GM18873 (cell line): ENCODE results near the gene BMPR1A.
"Not testable (repeated sequence)": the region's sequence is repeated elsewhere in the genome, so short reads cannot be mapped to it uniquely, and the experiment has no call there.

Source experiments
- ATAC-seq: cut with Tn5 transposase; IDR thresholded peaks from one replicate; pipeline ENCODE4 v1.9.1; 2021; ENCODE audit warnings: mild to moderate bottlenecking, moderate library complexity, moderate number of reproducible peaks; ENCODE audit not compliant: unreplicated experiment, low FRiP score

BMPR1A gene

DNA sequence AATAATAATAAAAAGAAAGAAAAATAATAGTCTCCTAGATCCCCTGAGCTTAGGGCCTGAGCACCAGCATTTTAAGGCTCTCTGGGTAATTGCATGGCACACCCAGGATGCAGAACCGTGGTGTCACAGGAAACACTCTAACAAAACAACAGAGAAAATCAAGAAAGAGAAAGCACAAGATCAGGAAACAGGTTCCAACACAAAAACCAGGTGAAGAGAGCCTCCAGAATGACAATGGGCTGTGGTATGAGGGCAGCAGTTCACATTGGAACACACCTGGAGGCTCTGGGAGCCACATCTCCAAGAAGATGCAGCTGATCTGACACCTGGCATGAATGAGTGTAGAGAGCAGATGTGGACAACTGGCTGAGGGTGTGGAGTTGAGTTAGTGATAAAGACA, 193.9 kb downstream of the BMPR1A start:
- ATAC-seq, result no peak

DNA sequence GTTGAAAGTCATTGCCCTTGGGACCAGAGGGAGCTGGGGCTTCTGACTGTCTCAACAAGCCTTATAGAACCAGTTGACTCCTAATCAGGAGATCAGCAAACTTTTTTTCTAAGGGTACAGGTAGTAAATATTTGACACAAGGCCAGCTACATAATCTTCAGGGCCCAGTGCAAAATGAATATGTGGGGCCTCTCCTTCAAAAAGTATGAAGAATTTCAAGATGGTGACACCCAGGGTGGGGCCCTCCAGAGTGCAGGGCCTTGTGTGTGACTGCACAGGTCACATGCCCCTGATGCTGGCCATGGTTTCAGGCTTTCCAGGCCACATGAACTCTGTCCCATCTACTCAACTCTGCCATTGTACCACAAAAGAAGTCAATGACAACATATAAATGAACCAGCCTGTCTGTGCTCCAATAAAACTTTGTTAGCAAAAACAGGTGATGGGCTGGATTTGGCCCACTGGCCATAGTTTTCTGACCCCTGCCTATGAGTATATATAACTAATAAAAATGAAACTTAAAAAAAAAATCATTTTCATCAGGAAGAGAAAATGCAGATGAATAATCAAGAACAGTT, 194.9 kb downstream of the BMPR1A start:
- no peak for ATAC-seq

DNA sequence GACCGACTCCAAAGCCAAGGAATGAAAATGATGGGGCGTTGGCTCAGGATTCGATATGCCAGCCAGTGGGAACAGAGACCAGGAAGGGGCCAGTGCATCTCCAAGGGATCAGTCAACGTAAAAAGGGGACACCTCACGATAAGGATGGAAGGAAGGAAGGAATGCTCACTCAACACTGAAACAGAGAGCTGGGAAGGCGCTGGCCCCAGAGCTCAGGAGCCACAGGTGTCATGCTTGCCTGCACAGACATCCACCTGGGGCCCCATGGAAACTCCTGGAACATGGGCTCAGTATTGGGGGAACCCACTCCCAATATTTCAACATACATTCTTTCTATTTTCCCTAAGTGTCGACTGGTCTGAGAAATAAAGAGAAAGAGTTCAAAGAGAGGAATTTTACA, 195.7 kb downstream of the BMPR1A start:
- ATAC-seq, result no peak

- not testable (repeated sequence) for ATAC-seq
Observed at GRCh38 chr10:86952697-86953096, 196.3 kb downstream of the BMPR1A start.

GRCh38 chr10:86953747-86954680, 197.6 kb downstream of the BMPR1A start:
- no peak for ATAC-seq

- ATAC-seq, result no peak
Observed at GRCh38 chr10:86954681-86955500, 198.5 kb downstream of the BMPR1A start.

DNA sequence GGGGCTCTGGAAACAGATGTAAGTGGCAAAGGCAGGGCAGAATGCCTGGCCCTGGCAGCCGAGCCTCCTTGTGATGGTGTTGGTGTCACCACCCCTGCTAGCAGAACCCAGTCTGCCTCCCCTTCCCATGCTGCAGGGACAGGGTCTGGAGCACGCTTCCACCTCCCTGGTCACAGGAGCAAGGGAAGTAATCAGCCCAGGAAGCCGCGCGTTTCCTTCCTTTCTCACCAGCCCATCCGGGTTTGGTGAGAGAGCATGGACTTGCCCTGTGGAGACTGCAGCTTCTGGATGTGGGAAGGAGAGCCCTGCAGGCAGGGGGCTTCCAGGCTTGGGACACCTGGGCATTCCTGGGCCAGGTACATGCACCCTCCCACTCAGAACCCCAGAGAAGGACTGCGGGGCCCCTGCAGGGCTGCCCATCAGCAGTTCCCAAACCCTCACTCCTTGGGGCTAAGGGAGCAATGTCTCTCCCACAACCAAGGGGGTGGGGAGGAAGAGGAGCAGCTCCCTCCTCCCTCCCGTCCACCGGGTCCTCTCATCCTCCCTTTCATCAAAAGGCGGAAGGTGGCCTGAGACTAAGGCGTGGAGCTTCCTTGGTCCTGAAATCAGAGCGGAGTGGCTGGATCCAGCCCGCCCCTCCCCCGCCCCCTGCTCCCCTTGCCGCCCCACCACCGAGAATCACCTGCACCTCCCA, 199.2 kb downstream of the BMPR1A start:
- no peak for ATAC-seq

DNA sequence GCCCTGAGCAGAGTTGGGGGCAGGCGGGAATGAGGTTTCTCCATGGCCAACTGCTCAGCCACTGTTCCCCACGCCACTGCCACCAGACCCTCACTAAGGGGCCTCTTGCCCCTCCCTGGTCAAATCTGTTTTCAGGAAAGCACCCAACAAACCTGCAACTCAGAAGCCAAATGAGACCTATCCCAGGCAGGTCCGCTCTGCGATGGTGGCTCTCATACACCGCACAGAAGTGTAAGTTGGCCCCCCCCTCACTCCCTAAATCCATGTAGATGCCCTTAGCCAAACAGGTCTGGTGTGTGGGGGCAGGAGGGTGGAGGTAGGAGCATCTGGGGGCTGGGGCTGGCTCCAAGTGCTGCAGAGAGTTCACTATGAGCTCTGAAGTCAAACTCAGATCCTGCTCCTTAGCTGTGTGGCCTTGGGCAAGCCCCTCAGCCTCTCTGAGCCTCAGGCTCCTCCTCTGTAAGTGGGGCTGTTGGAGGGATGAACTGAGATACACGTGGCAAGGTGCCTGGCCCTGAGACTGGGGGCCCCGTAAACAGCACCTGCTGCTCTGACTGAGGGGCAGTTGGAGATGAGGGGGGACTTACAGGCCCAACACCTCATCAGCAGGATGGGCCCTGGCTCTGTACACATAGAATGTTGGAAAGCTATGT, 199.9 kb downstream of the BMPR1A start:
- no peak for ATAC-seq

GRCh38 chr10:86956848-86957448, 200.5 kb downstream of the BMPR1A start:
- ATAC-seq, result no peak

- ATAC-seq, result no peak
Observed at GRCh38 chr10:86957471-86958115, 201.2 kb downstream of the BMPR1A start, which contains the start of gene MMRN2. Gene MMRN2, minus strand, starts transcription at chr10:86957615. Its CDS starts 74 bp downstream, at chr10:86957541.

DNA sequence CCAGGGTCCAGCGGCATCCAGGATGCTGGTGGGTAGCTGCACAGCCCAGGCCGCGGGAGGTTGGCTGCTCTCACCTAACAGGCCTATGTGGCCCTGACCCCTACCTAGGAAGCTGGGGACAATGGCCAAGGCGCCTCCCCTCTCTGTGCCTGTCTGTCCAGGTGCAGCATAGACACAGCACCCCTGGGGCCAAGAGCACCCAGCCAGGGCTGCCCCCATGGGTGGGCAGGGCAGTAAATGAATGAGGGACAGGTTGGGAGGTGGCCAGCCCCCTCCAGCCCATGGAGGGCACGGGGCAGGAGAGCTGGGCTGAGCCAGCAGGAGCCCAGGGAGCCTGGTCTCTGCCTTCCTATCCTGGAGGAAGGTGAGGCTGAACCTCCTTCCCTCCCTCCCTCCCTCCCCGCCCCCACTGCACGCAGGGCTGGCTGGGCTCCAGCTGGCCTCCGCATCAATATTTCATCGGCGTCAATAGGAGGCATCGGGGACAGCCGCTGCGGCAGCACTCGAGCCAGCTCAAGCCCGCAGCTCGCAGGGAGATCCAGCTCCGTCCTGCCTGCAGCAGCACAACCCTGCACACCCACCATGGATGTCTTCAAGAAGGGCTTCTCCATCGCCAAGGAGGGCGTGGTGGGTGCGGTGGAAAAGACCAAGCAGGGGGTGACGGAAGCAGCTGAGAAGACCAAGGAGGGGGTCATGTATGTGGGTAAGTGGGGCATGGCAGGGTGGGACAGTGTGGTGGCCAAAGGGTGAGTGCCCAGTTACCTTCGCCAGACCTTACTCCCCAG, 201.9 kb downstream of the BMPR1A start, which contains the start of gene SNCG:
SNCG (plus strand) TSS at position 484 of the 785 bp plus-strand sequence; CDS start at position 583, 99 bp downstream.
- no peak for ATAC-seq

DNA sequence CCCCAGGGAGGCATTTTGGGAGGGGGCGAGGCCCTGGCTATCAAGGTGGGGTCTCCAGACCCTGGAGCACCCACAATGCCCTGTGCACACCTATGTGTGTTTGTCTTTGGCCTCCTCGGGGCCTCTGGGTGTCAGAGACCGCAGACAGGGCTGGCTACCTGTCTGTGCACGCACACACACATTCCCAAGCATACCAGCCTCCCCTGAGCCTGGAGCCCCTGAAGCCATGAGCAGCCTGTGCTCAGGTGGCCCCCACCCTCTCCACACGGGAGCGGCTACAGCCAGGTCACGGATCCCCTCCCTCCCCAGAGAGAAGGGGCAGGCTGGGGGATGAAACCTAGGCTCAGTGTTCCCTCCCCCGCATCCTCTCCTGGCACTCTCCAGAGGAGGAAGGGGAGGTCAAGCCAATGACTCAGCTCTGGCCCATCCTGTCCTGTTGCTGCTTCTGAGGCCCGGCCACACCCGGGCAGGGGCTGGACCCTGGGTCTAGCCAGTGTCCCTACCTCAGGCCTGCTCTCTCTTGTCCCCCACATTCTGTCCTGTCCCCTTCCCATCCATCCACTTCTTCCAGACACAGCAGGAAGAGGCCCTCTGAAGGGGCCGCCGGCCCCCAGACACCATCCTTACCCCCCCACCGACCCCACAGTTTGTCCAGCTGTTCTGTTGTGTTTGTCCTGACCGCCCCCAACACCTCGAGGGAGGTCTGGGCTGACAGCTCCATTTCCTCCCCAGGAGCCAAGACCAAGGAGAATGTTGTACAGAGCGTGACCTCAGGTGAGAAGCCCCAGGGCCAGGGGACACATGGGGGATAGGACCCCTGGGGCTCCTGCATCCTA, 202.7 kb downstream of the BMPR1A start:
- ATAC-seq, result no peak

- no peak for ATAC-seq
Observed at GRCh38 chr10:86959737-86960002, 203.3 kb downstream of the BMPR1A start.

DNA sequence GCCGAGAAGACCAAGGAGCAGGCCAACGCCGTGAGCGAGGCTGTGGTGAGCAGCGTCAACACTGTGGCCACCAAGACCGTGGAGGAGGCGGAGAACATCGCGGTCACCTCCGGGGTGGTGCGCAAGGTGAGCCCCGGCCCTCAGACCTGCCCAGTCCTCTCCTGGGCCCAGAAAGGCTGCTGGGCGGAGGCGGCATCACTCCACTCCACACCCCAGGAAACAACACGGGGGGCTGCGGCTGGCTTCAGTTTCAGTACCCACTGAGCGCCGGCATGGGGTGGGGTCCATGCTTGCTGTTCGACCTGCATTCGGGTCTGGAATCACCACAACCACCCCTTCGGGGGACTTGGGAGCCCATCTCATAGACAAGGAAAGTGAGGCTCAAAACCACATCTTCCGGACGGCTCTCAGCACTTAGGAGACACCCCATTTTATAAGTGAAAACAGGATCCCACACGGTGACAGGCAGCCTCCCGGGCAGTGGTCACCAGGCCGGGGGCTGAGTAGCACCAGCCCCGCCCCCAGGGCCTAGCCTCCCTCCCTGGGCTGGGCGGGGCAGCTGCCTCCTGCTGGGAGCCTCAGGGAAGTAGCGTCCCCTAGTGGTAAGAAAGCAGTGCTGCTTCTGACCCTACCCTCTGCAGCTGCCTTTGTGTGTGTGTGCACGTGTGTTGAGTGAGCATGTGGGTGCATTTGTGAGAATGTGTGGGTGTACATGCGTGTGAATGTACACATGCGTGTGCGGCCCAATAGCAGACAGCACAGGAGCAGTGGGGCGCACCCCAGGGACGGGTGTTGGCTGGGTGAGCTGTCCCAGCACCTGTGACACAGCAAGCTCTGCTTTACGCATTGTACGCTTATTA, 203.8 kb downstream of the BMPR1A start:
- ATAC-seq, result peak; percentile 63

DNA sequence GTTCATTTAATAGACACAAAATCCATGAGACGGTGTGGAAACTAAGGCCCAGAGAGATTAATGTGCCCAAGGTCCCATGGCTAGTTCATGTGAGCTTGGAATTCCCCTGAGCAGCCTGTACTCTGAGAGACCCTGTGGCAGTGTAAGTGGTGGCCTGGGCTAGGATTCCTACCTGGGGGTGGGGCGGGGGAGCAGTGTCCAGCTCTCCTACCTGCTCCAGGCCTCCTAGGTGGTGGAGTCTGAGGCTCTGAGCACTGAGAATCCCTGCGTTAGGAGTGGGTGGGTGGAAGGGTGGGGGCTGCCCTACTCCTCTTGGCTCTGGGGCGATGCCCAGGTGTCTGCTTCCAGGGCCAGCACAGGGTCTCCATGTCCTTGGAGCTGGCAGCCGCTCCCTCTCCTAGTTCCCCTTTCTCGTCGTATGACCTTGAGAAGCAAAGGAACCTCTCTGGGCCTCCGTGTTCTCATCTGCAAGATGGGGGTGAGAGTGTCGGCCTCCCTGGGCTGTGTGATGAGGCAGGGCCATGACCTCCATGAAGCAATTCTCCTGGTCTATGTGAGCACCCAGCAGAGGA, 204.5 kb downstream of the BMPR1A start:
- ATAC-seq, result no peak

- no peak for ATAC-seq
Observed at GRCh38 chr10:86961481-86962091, 205.2 kb downstream of the BMPR1A start.
